ENCODE results near the gene BMPER.

- TF ChIP-seq POLR2A (IDR thresholded peaks at IDR 0.05), result no peak
- no peak for TF ChIP-seq CTCF (IDR thresholded peaks at IDR 0.05)
Measured at GRCh38 chr7:33900501-33900900, 4.8 kb upstream of the BMPER start.

All from testis (tissue), 2 donors.